ENCODE measurements around the gene C17orf107. TPM values are rescaled to one million over a fixed set of nuclear protein-coding genes. Genes with fewer than 3 reads are reported as not detected.

Gene C17orf107
- total and polyA plus RNA-seq, 5 donors from 2014 or later, result 1.1 to 45.6 (median 1.3) TPM

- Mint-ChIP-seq H3K27me3 (peaks cover 4% of the 10 kb centered on the region), H3K36me3 (peaks cover 16% of the 10 kb centered on the region), H3K27ac (peak overlapping the region in 2 of 3 donors; percentile 77 to 90), H3K9me3 (peaks cover 0 to 1% (median 0%) of the 10 kb centered on the region in 7 donors), H3K4me3 (peak overlapping the region; percentile 84 to 94 (median 86)), H3K4me1 (peaks cover 0 to 35% (median 19%) of the 10 kb centered on the region in 4 donors)
- no peaks in the 10 kb centered on the region for H3K27me3 ChIP-seq (ENCODE audit: control insufficient read depth, insufficient read depth, low read length)
- no peaks in the 10 kb centered on the region for H3K9me3 ChIP-seq (ENCODE audit: control insufficient read depth in 2 of 2, low read length in 2 of 2)
- ATAC-seq (ENCODE audit: low read depth in 2 of 2) (peak; percentile 2 to 4), DNase-seq (peak in 2 of 3 donors; percentile 29 to 65)
- peaks cover 38% of the 10 kb centered on the region for H3K4me1 ChIP-seq (ENCODE audit: control insufficient read depth, insufficient read depth, low read length, poor library complexity, severe bottlenecking)
- H3K27ac ChIP-seq (ENCODE audit: insufficient read depth, low read length, poor library complexity, severe bottlenecking), result peak overlapping the region; percentile 97
- H3K36me3 ChIP-seq (ENCODE audit: control insufficient read depth, insufficient read depth, low read length), result peaks cover 19% of the 10 kb centered on the region
- H3K4me3 ChIP-seq (ENCODE audit: low read depth, low read length), result no peak overlapping the region
Observed at GRCh38 chr17:4950075-4950745, 50.9 kb downstream of the C17orf107 start.

- Histone ChIP-seq H3K4me3 (ENCODE audit: low read depth, low read length) (no peak within 1 kb of the TSS), H3K27ac (ENCODE audit: insufficient read depth, low read length, poor library complexity, severe bottlenecking) (peak within 1 kb of the TSS; percentile 97), H3K9me3 (ENCODE audit: control insufficient read depth in 2 of 2, low read length in 2 of 2) (no peaks in the 10 kb centered on the region), H3K4me1 (ENCODE audit: control insufficient read depth, insufficient read depth, low read length, poor library complexity, severe bottlenecking) (peaks cover 32% of the 10 kb centered on the region), H3K27me3 (ENCODE audit: control insufficient read depth, insufficient read depth, low read length) (no peaks in the 10 kb centered on the region), H3K36me3 (ENCODE audit: control insufficient read depth, insufficient read depth, low read length) (peaks cover 13% of the 10 kb centered on the region)
- peaks cover 4% of the 10 kb centered on the region for H3K27me3 Mint-ChIP-seq
- peak within 1 kb of the TSS; percentile 77 to 90 (median 77) for H3K27ac Mint-ChIP-seq
- ATAC-seq (ENCODE audit: low read depth in 2 of 2) (no peak), DNase-seq (no peak)
- peaks cover 10% of the 10 kb centered on the region for H3K36me3 Mint-ChIP-seq
- H3K4me1 Mint-ChIP-seq, result peaks cover 0 to 29% (median 14%) of the 10 kb centered on the region in 4 donors
- peaks cover 0 to 1% (median 0%) of the 10 kb centered on the region in 7 donors for H3K9me3 Mint-ChIP-seq
- H3K4me3 Mint-ChIP-seq, result peak within 1 kb of the TSS; percentile 84 to 94 (median 86)
Observed at GRCh38 chr17:4950746-4951204, 51.4 kb downstream of the C17orf107 start, which contains the start of gene ENO3. Gene ENO3 (plus strand): TSS chr17:4951119. CDS start chr17:4951830, 711 bp downstream.

DNA sequence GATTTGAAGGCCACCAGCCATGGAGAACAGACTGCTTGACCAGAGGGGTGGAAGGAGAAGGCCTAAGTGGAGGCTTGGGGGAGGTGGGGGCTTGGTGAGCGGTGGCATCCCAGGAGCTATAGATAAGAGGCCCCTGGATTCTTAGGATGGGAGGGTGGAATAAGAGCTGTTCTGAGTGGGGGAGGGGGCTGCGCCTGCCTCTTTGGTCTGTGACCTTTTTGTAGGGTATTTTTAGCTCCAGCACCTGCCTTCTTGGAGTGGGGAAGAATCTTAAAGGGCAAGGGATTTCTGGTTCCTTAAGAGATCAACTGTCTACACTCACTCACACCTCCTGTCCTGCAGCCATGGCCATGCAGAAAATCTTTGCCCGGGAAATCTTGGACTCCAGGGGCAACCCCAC lies 52.1 kb downstream of the C17orf107 start:
- Mint-ChIP-seq H3K27me3 (peaks cover 4% of the 10 kb centered on the region), H3K4me3 (peak overlapping the region; percentile 47 to 94 (median 86)), H3K36me3 (peaks cover 6% of the 10 kb centered on the region), H3K27ac (peak overlapping the region in 1 of 3 donors; percentile 66), H3K4me1 (peaks cover 0 to 28% (median 12%) of the 10 kb centered on the region in 4 donors), H3K9me3 (peaks cover 0 to 1% (median 0%) of the 10 kb centered on the region in 7 donors)
- Histone ChIP-seq H3K4me1 (ENCODE audit: control insufficient read depth, insufficient read depth, low read length, poor library complexity, severe bottlenecking) (peaks cover 25% of the 10 kb centered on the region), H3K9me3 (ENCODE audit: control insufficient read depth in 2 of 2, low read length in 2 of 2) (no peaks in the 10 kb centered on the region), H3K4me3 (ENCODE audit: low read depth, low read length) (no peak overlapping the region), H3K27me3 (ENCODE audit: control insufficient read depth, insufficient read depth, low read length) (no peaks in the 10 kb centered on the region), H3K27ac (ENCODE audit: insufficient read depth, low read length, poor library complexity, severe bottlenecking) (no peak overlapping the region), H3K36me3 (ENCODE audit: control insufficient read depth, insufficient read depth, low read length) (peaks cover 6% of the 10 kb centered on the region)
- ATAC-seq (ENCODE audit: low read depth in 2 of 2) (no peak), DNase-seq (no peak)

Other genes starting within 250 kb of the C17orf107 start
- 51.9 TPM for gene PELP1, start 195.4 kb upstream of the C17orf107 start, total RNA-seq
- 1 to 10 TPM; 6.2 to 8.6 (median 7.8) TPM for gene PELP1, start 195.4 kb upstream of the C17orf107 start, polyA plus RNA-seq
- 197 TPM for gene ARRB2, start 188.9 kb upstream of the C17orf107 start, total RNA-seq
- 10 to 100 TPM; 22.4 to 37.5 (median 28.9) TPM for gene ARRB2, start 188.9 kb upstream of the C17orf107 start, polyA plus RNA-seq
- gene MED11, start 168.1 kb upstream of the C17orf107 start, total RNA-seq, result 9.3 TPM
- gene MED11, start 168.1 kb upstream of the C17orf107 start, polyA plus RNA-seq, result 10 to 100 TPM; 40.0 to 46.8 (median 43.9) TPM
- gene ZMYND15, start 159.7 kb upstream of the C17orf107 start, total RNA-seq, result 1.0 TPM
- not detected for gene ZMYND15, start 159.7 kb upstream of the C17orf107 start, polyA plus RNA-seq
- gene CXCL16, start 159.6 kb upstream of the C17orf107 start, total RNA-seq, result 7.3 TPM
- gene CXCL16, start 159.6 kb upstream of the C17orf107 start, polyA plus RNA-seq, result under 1 TPM in 3 of 4 donors, not detected in 1; 0.41 to 0.79 (median 0.45) TPM
- gene TM4SF5, start 127.7 kb upstream of the C17orf107 start, total RNA-seq, result not detected
- not detected for gene TM4SF5, start 127.7 kb upstream of the C17orf107 start, polyA plus RNA-seq
- gene VMO1, start 113.2 kb upstream of the C17orf107 start, total RNA-seq, result not detected
- gene VMO1, start 113.2 kb upstream of the C17orf107 start, polyA plus RNA-seq, result under 1 TPM in 1 of 4 donors, not detected in 3; 0.71 TPM
- 0.39 TPM for gene GLTPD2, start 110.6 kb upstream of the C17orf107 start, total RNA-seq
- gene GLTPD2, start 110.6 kb upstream of the C17orf107 start, polyA plus RNA-seq, result under 1 TPM in 1 of 4 donors, not detected in 3; 0.43 TPM
- 64.7 TPM for gene PSMB6, start 103.4 kb upstream of the C17orf107 start, total RNA-seq
- gene PSMB6, start 103.4 kb upstream of the C17orf107 start, polyA plus RNA-seq, result 100 to 1,000 TPM; 281 to 354 (median 319) TPM
- gene PLD2, start 92.4 kb upstream of the C17orf107 start, total RNA-seq, result 36.4 TPM
- gene PLD2, start 92.4 kb upstream of the C17orf107 start, polyA plus RNA-seq, result 1 to 10 TPM; 1.6 to 4.7 (median 1.9) TPM
- 235 TPM for gene MINK1, start 66.2 kb upstream of the C17orf107 start, total RNA-seq
- 10 to 100 TPM in 3 of 4 donors, 1 to 10 TPM in 1; 9.4 to 13.4 (median 11.6) TPM for gene MINK1, start 66.2 kb upstream of the C17orf107 start, polyA plus RNA-seq
- gene CHRNE, start 3.6 kb downstream of the C17orf107 start, total RNA-seq, result 3.8 TPM
- under 1 TPM in 2 of 4 donors, not detected in 2; 0.15 to 0.25 TPM for gene CHRNE, start 3.6 kb downstream of the C17orf107 start, polyA plus RNA-seq
- gene GP1BA, start 32.7 kb downstream of the C17orf107 start, total RNA-seq, result 1.9 TPM
- gene GP1BA, start 32.7 kb downstream of the C17orf107 start, polyA plus RNA-seq, result under 1 TPM in 2 of 4 donors, not detected in 2; 0.07 to 0.22 TPM
- gene SLC25A11, start 40.5 kb downstream of the C17orf107 start, total RNA-seq, result 22.6 TPM
- 10 to 100 TPM; 69.3 to 78.4 (median 74.4) TPM for gene SLC25A11, start 40.5 kb downstream of the C17orf107 start, polyA plus RNA-seq
- 105 TPM for gene RNF167, start 40.7 kb downstream of the C17orf107 start, total RNA-seq
- 10 to 100 TPM; 31.5 to 58.2 (median 45.9) TPM for gene RNF167, start 40.7 kb downstream of the C17orf107 start, polyA plus RNA-seq
- 865 TPM for gene PFN1, start 49.0 kb downstream of the C17orf107 start, total RNA-seq
- 1,000 to 10,000 TPM; 2,018 to 2,804 (median 2,386) TPM for gene PFN1, start 49.0 kb downstream of the C17orf107 start, polyA plus RNA-seq
- gene ENO3, start 51.6 kb downstream of the C17orf107 start, total RNA-seq, result 11.7 TPM
- 1 to 10 TPM in 1 of 4 donors, under 1 TPM in 3; 0.29 to 1.6 (median 0.41) TPM for gene ENO3, start 51.6 kb downstream of the C17orf107 start, polyA plus RNA-seq
- gene SPAG7, start 68.3 kb downstream of the C17orf107 start, total RNA-seq, result 52.5 TPM
- gene SPAG7, start 68.3 kb downstream of the C17orf107 start, polyA plus RNA-seq, result 100 to 1,000 TPM in 3 of 4 donors, 10 to 100 TPM in 1; 97.9 to 130 (median 106) TPM
- 69.8 TPM for gene CAMTA2, start 88.1 kb downstream of the C17orf107 start, total RNA-seq
- gene CAMTA2, start 88.1 kb downstream of the C17orf107 start, polyA plus RNA-seq, result 1 to 10 TPM; 4.7 to 7.9 (median 6.0) TPM
- gene INCA1, start 98.0 kb downstream of the C17orf107 start, total RNA-seq, result not detected
- under 1 TPM in 1 of 4 donors, not detected in 3; 0.99 TPM for gene INCA1, start 98.0 kb downstream of the C17orf107 start, polyA plus RNA-seq
- gene KIF1C, start 98.4 kb downstream of the C17orf107 start, total RNA-seq, result 22.9 TPM
- 1 to 10 TPM; 2.6 to 4.6 (median 3.8) TPM for gene KIF1C, start 98.4 kb downstream of the C17orf107 start, polyA plus RNA-seq
- gene SLC52A1, start 135.9 kb downstream of the C17orf107 start, total RNA-seq, result 0.22 TPM
- gene SLC52A1, start 135.9 kb downstream of the C17orf107 start, polyA plus RNA-seq, result under 1 TPM in 2 of 4 donors, not detected in 2; 0.27 to 0.41 TPM
- 2.5 TPM for gene ZFP3, start 178.9 kb downstream of the C17orf107 start, total RNA-seq
- 1 to 10 TPM in 2 of 4 donors, under 1 TPM in 2; 0.32 to 2.0 (median 1.3) TPM for gene ZFP3, start 178.9 kb downstream of the C17orf107 start, polyA plus RNA-seq
- gene ZNF232, start 212.3 kb downstream of the C17orf107 start, total RNA-seq, result 8.0 TPM
- 10 to 100 TPM in 2 of 4 donors, 1 to 10 TPM in 2; 4.6 to 12.3 (median 9.0) TPM for gene ZNF232, start 212.3 kb downstream of the C17orf107 start, polyA plus RNA-seq
- gene USP6, start 216.5 kb downstream of the C17orf107 start, total RNA-seq, result not detected
- gene USP6, start 216.5 kb downstream of the C17orf107 start, polyA plus RNA-seq, result under 1 TPM in 3 of 4 donors, not detected in 1; 0.02 to 0.10 (median 0.06) TPM